GM21423 (cell line): ENCODE measurements around the gene HJURP.

Experiments used
- ATAC-seq: cut with Tn5 transposase; IDR thresholded peaks from one replicate; pipeline ENCODE4 v1.9.1; 2021; ENCODE audit warnings: mild to moderate bottlenecking, moderate library complexity; ENCODE audit not compliant: unreplicated experiment

HJURP gene

GRCh38 chr2:233816334-233816733 lies 38.0 kb downstream of the HJURP start:
- no peak for ATAC-seq

GRCh38 chr2:233815861-233816260 lies 38.5 kb downstream of the HJURP start:
- no peak for ATAC-seq

GRCh38 chr2:233814056-233814835 lies 40.1 kb downstream of the HJURP start:
- no peak for ATAC-seq

DNA sequence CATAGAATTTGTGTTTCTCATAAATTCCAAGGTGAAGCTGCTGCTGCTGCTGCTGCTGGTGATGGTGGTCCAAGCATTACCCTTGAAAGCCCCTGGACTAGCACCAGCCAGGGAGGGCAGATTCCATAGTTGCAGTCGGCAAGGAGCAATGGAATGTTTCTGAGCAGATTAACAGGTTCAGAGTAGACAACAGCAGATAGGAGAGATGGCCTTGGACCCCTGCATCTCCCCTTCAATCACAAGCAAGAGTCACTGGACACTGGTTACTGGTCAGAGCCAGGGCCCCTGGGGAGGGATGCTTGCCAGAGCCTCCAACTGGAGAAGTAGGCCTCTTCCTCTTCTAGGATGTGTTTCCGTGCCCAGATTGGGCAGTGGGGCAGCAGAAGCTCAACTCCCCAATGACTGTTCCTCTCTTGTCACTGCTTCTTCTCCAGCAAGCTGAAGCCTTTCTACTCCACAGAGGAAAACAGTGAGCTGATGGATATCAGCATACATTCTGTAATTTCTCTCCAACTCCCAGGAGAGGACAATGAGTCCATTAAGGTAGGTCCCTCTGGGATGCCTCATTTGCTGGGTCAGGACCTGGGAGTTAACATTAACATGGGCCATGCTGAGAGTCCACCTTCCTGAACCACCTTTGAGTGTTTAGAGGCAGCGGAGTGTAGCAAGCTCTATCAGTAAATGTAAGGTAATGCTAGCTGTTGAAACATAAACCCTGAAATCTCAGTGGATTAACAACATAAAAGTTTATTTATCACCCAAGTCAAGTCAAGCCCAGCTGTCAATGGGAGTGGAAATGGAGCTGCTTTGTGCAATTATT lies 40.9 kb downstream of the HJURP start:
- ATAC-seq, result no peak

DNA sequence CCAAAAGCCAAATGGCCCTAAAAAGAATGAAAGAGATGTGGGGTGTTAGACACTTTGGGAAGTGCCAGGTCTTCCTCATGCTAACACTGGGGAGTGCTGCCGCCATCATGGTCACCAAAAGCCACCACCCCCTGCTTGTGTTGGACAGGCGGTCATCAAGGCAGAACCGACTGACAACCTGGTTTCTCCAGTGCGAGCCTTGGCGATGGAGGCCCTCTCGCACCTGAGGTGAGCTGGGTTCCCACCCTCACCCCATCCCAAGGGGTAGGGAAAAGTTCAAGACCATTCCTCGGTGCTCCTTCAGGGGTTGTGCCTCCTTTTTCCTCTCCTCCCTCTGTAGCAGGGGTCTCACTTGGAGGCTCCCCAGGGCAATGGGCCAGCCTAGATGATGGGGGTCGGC lies 42.6 kb downstream of the HJURP start:
- ATAC-seq, result no peak

GRCh38 chr2:233811087-233811486 lies 43.2 kb downstream of the HJURP start:
- ATAC-seq, result no peak

DNA sequence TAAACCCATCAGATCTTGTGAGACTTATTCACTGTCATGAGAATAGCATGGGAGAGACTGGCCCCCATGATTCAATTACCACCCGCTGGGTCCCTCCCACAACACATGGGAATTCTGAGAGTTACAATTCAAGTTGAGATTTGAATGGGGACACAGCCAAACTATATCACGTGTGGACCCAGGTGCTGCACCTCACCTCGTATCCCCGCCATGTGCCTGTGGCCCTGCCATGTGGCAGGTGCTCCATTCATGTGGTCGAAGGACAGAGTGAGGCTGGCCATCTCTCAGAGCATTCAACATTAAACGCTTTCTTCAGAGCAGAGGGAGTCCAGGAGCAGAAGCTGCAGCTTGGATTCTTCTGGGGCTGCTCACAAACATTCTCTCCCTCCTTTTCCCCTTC lies 44.0 kb downstream of the HJURP start:
- no peak for ATAC-seq

DNA sequence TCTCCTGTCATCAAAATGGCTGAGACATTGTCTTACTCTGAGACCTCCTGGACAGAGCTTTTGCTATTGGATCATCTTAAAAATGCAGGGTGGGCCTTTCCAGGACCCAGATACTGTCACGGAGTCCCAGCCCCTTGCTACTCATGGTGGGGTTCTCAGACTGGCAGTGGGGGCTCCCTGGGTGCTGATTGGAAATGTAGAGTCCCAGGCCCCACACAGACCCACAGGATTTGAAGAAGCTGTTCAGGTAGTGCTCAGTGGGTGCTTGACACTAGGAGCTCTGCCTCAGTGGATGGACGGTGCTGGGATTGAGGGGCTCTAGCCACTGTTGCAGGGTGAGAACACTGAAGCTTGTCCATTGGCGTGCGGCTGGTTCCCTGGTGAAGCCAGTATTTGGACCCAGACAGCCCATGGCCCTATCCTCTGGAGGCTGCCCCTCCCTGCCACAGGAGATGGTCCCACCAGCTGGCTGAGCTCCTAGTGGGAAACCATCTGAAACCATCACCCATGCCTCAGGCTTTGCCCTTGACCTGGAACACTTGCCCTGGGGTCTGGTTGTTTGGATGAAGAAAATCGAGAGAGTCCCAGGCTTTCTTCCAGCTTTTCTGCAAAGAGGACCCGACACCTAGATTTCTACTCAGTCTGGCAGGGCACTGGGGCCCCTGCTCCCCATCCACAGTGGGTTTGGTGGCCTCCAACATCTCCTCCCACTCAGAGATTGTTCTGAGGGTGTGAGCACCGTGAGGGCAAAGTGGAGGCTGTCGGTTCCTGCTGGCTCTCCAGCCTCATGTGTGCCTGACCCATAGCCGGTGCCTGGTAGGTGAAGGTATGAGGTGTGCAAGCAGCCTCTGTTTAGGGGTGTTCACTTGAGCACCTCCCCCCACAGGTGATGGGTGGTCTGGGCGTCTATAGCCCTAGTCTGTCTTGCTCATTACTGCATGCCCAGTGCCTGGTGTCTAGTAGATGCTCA lies 46.1 kb downstream of the HJURP start:
- ATAC-seq, result no peak

- no peak for ATAC-seq
These were observed 47.0 kb downstream of the HJURP start for GRCh38 chr2:233807215-233807865.

GRCh38 chr2:233803994-233804393 lies 50.3 kb downstream of the HJURP start:
- ATAC-seq, result no peak

GRCh38 chr2:233803292-233803911 lies 50.9 kb downstream of the HJURP start:
- ATAC-seq, result no peak

- no peak for ATAC-seq
These were observed 52.1 kb downstream of the HJURP start for GRCh38 chr2:233802132-233802815.

- no peak for ATAC-seq
These were observed 52.8 kb downstream of the HJURP start for GRCh38 chr2:233801357-233802131.

- no peak for ATAC-seq
These were observed 54.1 kb downstream of the HJURP start for GRCh38 chr2:233800208-233800607.

DNA sequence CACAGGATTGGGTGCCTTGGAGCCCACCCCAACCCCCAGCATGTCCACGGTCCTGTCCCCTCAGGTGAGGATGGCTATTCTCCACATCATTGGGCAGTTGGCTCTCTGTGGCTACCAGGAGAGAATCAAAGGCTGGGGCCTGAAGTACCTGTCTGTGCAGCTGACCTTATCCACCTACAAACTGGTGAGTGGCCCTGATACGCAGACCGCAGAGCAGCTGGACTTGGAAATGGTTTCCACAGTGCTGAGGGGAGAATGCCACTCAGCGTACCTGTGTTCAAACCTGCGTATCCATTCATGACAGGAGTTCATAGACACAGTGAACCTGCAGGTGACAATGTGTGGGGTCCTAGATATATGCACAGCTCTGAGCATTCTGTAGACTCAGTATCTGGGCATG lies 54.6 kb downstream of the HJURP start:
- no peak for ATAC-seq

- ATAC-seq, result no peak
These were observed 55.2 kb downstream of the HJURP start for GRCh38 chr2:233799087-233799665.

- no peak for ATAC-seq
These were observed 55.8 kb downstream of the HJURP start for GRCh38 chr2:233798335-233799086.

- ATAC-seq, result no peak
These were observed 58.1 kb downstream of the HJURP start for GRCh38 chr2:233796254-233796653.
